Smooth muscle cell (in vitro differentiated cells): ENCODE results near the gene HEXB. TPM values are rescaled to one million over a fixed set of nuclear protein-coding genes. Genes with fewer than 3 reads are reported as not detected.

Experiments used
- DNase-seq: peaks from one replicate; lab custom pipeline; 2025; ENCODE audit not compliant: unreplicated experiment; lab: John Stamatoyannopoulos, UW
- H2AFZ ChIP-seq: fragments of 200-600 bp; sonication (generic); 2 replicates; pipeline ENCODE4 v1.6.0; 2016; ENCODE audit warnings: antibody characterized with exemption, low read depth, mild to moderate bottlenecking
- H3F3A ChIP-seq: fragments of 200-600 bp; sonication (generic); 2 replicates; pipeline ENCODE4 v1.6.0; 2017; ENCODE audit warnings: antibody characterized with exemption, low read depth
- H3K27ac ChIP-seq: fragments of 200-600 bp; sonication (generic); 2 replicates; pipeline ENCODE4 v1.5.1; 2016; ENCODE audit warnings: low read depth, mild to moderate bottlenecking
- H3K27me3 ChIP-seq: fragments of 200-600 bp; sonication (generic); 2 replicates; pipeline ENCODE4 v1.6.1; 2016; ENCODE audit warnings: low read depth, mild to moderate bottlenecking
- H3K36me3 ChIP-seq: fragments of 200-600 bp; sonication (generic); 2 replicates; pipeline ENCODE4 v1.5.1; 2016; ENCODE audit warnings: low read depth
- H3K4me1 ChIP-seq: fragments of 200-600 bp; sonication (generic); 2 replicates; pipeline ENCODE4 v1.5.1; 2016; ENCODE audit warnings: low read depth
- H3K4me2 ChIP-seq: fragments of 200-600 bp; sonication (generic); 2 replicates; pipeline ENCODE4 v1.6.0; 2016; ENCODE audit warnings: mild to moderate bottlenecking
- H3K4me3 ChIP-seq: fragments of 200-600 bp; sonication (generic); 2 replicates; pipeline ENCODE4 v1.5.1; 2016; ENCODE audit warnings: mild to moderate bottlenecking
- H3K79me2 ChIP-seq: fragments of 200-600 bp; sonication (generic); 2 replicates; pipeline ENCODE4 v1.6.0; 2016; ENCODE audit warnings: low read depth, mild to moderate bottlenecking
- H3K9ac ChIP-seq: fragments of 200-600 bp; sonication (generic); 2 replicates; pipeline ENCODE4 v1.6.0; 2016; ENCODE audit warnings: low read depth
- H3K9me3 ChIP-seq: fragments of 200-600 bp; sonication (generic); replicated peaks from 2 replicates; pipeline ENCODE4 v1.5.1; 2016; ENCODE audit warnings: low read depth
- H4K20me1 ChIP-seq: fragments of 200-600 bp; sonication (generic); 2 replicates; pipeline ENCODE4 v1.6.0; 2016; ENCODE audit warnings: low read depth
- WGBS: methylation state at CpG from one replicate; pipeline ENCODE4 v1.1.7; 2016; ENCODE audit warnings: low lambda C conversion rate; 5-methylcytosine and 5-hydroxymethylcytosine counted together
- polyA plus RNA-seq: library from polyadenylated mRNA; unstranded; fragments of >200 nt; fragmentation: Nextera tagmentation; extraction: Ambion mirVana; gene quantifications from 2 replicates; pipeline ENCODE4 v1.2.1, GENCODE V29; 2016
- total RNA-seq: library from RNA; depleted of rRNA; stranded (reverse); fragments of >200 nt; gene quantifications from 2 replicates; pipeline ENCODE4 v1.2.3, GENCODE V29; 2014
- TF ChIP-seq, protein P1 (sequence below): fragments of 200-600 bp; sonication (generic); IDR thresholded peaks from 2 replicates; pipeline ENCODE4 v1.5.1; 2017; ENCODE audit warnings: borderline replicate concordance, mild to moderate bottlenecking, antibody characterized with exemption; ENCODE audit not compliant: insufficient read depth, poor library complexity, severe bottlenecking

The HEXB gene
- total and polyA plus RNA-seq, 2 experiments from 2014 or later, result 108 to 111 TPM

GRCh38 chr5:74693191-74693590 lies 8.2 kb downstream of the HEXB start:
- Histone ChIP-seq H3K4me2 (no peak overlapping the region), H3K4me1 (no peaks in the 10 kb centered on the region), H3K9ac (no peak overlapping the region)

GRCh38 chr5:74717596-74717995 lies 32.6 kb downstream of the HEXB start:
- DNase-seq, result no peak
- no peaks in the 10 kb centered on the region for H3K79me2 ChIP-seq
- H3K27ac ChIP-seq, result no peak overlapping the region
- no peaks in the 10 kb centered on the region for H3K27me3 ChIP-seq
- H3K4me2 ChIP-seq, result no peak overlapping the region
- WGBS, result 77% methylated on average over 1 of the region's 1 CpG
- H3F3A ChIP-seq, result no peaks in the 10 kb centered on the region
- H3K9ac ChIP-seq, result no peak overlapping the region
- no peak overlapping the region for H3K4me3 ChIP-seq
- TF ChIP-seq, protein P1, sequence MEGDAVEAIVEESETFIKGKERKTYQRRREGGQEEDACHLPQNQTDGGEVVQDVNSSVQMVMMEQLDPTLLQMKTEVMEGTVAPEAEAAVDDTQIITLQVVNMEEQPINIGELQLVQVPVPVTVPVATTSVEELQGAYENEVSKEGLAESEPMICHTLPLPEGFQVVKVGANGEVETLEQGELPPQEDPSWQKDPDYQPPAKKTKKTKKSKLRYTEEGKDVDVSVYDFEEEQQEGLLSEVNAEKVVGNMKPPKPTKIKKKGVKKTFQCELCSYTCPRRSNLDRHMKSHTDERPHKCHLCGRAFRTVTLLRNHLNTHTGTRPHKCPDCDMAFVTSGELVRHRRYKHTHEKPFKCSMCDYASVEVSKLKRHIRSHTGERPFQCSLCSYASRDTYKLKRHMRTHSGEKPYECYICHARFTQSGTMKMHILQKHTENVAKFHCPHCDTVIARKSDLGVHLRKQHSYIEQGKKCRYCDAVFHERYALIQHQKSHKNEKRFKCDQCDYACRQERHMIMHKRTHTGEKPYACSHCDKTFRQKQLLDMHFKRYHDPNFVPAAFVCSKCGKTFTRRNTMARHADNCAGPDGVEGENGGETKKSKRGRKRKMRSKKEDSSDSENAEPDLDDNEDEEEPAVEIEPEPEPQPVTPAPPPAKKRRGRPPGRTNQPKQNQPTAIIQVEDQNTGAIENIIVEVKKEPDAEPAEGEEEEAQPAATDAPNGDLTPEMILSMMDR, result no peak
- H3K36me3 ChIP-seq, result peaks cover 13% of the 10 kb centered on the region
- H4K20me1 ChIP-seq, result no peaks in the 10 kb centered on the region
- H2AFZ ChIP-seq, result no peak overlapping the region
- no peaks in the 10 kb centered on the region for H3K4me1 ChIP-seq
- H3K9me3 ChIP-seq, result no peaks in the 10 kb centered on the region

More at GRCh38 chr5:74693191-74693590, 8.2 kb downstream of the HEXB start:
- Histone ChIP-seq H4K20me1 (no peaks in the 10 kb centered on the region), H3K27me3 (no peaks in the 10 kb centered on the region), H3K79me2 (no peaks in the 10 kb centered on the region), H3K9me3 (no peaks in the 10 kb centered on the region), H3K27ac (no peak overlapping the region), H3K36me3 (no peaks in the 10 kb centered on the region), H2AFZ (no peak overlapping the region), H3F3A (no peaks in the 10 kb centered on the region), H3K4me3 (no peak overlapping the region)
- TF ChIP-seq, protein P1, result no peak
- no peak for DNase-seq
- 87% methylated on average over 4 of the region's 4 CpGs for WGBS

DNA sequence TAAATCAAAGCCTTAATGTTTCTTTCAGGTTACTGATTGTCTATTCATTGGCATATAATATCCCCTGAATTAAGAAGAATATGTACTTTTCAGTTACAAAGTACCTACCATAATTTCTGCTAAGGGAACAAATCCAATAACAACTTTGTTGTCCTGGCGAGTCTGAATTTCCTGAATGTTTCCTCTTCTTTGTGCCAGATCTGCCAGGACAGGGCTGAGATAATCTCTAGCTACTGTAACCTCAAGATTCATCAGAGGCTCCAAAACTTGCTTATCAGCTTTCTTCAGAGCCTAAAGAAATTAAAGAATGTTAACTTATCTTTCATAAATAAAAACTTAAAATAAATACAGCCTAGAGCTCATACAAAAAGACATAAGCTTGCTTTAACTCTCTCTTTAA lies 37.2 kb downstream of the HEXB start:
- H3K4me3 ChIP-seq, result no peak overlapping the region
- 83% methylated on average over 1 of the region's 1 CpG for WGBS
- H3K9ac ChIP-seq, result no peak overlapping the region
- peaks cover 15% of the 10 kb centered on the region for H3K36me3 ChIP-seq
- H3K27me3 ChIP-seq, result no peaks in the 10 kb centered on the region
- TF ChIP-seq, protein P1, result no peak
- no peak overlapping the region for H2AFZ ChIP-seq
- H3K27ac ChIP-seq, result no peak overlapping the region
- DNase-seq, result no peak
- no peaks in the 10 kb centered on the region for H4K20me1 ChIP-seq
- H3K4me1 ChIP-seq, result no peaks in the 10 kb centered on the region
- H3K9me3 ChIP-seq, result no peaks in the 10 kb centered on the region
- H3K79me2 ChIP-seq, result no peaks in the 10 kb centered on the region
- no peaks in the 10 kb centered on the region for H3F3A ChIP-seq
- H3K4me2 ChIP-seq, result no peak overlapping the region

DNA sequence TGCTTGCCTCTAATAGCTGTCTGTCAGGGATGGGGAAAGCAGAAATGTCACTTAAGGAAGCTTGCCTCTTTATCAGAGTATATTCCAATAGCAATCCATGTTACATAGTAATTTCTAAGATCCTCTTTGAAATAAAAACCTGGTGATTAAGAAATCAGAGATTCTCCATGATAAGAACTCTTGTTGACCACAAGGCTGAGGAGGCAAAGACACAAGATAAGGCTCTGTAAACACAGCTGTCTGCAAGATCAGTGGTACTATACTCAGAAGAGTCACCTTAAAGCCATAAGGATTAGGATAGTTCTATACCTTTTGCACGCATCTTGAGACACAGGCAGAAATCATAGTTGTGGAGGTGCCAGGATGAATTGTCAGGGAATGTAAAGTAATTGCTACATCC lies 40.3 kb downstream of the HEXB start:
- Histone ChIP-seq H3K79me2 (no peaks in the 10 kb centered on the region), H3K4me1 (no peaks in the 10 kb centered on the region), H3K9ac (no peak overlapping the region), H3K36me3 (peaks cover 15% of the 10 kb centered on the region), H3K4me3 (no peak overlapping the region), H3F3A (no peaks in the 10 kb centered on the region), H4K20me1 (no peaks in the 10 kb centered on the region), H2AFZ (no peak overlapping the region), H3K27ac (no peak overlapping the region), H3K9me3 (no peaks in the 10 kb centered on the region), H3K4me2 (no peak overlapping the region), H3K27me3 (no peaks in the 10 kb centered on the region)
- no peak for DNase-seq
- WGBS, result 89% methylated on average over 1 of the region's 1 CpG
- TF ChIP-seq, protein P1, result no peak
